Measurements from ENCODE around the gene POTEC.
"Not testable (repeated sequence)": the region's sequence is repeated elsewhere in the genome, so short reads cannot be mapped to it uniquely, and the experiment has no call there.

DNA sequence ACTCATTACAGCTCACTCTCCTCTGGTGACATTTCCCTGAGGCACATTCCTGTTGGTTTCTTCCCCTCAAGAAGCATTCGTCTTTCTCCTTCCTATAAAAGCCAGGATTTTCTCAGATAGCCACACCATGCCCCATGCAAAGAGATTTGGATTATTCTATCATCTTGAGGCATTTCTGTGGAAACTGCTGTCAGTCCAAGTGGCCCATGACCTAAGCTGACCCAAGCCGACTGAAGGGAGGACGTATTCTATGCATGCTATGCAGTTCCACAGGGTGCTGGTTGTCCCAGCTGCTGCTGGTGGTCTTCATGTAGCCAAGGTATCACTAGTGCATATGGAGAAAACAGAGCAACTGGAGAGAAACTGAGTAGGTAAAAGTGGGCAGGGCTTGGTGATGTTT is 73.0 kb downstream of the POTEC start:
- TF ChIP-seq EZH2 (IDR thresholded peaks at IDR 0.05; ENCODE audit: borderline replicate concordance, low read length); CTCF (IDR thresholded peaks at IDR 0.05; ENCODE audit: low read length): not testable (repeated sequence)
